ENCODE data around the gene MICAL3. TPM values are rescaled to one million over a fixed set of nuclear protein-coding genes. Genes with fewer than 3 reads are reported as not detected.

MICAL3 gene
- total RNA-seq, 1 donor from 2014 or later, result 47.5 TPM

- no peak overlapping the region for H3K4me3 ChIP-seq (ENCODE audit: low read depth, low read length)
- no peak for DNase-seq (ENCODE audit: low read depth)
- TF ChIP-seq CTCF (conservative IDR thresholded peaks at IDR 0.05; ENCODE audit: low read depth, low read length), result no peak
Observed at GRCh38 chr22:17866127-17866526, 158.2 kb downstream of the MICAL3 start.

DNA sequence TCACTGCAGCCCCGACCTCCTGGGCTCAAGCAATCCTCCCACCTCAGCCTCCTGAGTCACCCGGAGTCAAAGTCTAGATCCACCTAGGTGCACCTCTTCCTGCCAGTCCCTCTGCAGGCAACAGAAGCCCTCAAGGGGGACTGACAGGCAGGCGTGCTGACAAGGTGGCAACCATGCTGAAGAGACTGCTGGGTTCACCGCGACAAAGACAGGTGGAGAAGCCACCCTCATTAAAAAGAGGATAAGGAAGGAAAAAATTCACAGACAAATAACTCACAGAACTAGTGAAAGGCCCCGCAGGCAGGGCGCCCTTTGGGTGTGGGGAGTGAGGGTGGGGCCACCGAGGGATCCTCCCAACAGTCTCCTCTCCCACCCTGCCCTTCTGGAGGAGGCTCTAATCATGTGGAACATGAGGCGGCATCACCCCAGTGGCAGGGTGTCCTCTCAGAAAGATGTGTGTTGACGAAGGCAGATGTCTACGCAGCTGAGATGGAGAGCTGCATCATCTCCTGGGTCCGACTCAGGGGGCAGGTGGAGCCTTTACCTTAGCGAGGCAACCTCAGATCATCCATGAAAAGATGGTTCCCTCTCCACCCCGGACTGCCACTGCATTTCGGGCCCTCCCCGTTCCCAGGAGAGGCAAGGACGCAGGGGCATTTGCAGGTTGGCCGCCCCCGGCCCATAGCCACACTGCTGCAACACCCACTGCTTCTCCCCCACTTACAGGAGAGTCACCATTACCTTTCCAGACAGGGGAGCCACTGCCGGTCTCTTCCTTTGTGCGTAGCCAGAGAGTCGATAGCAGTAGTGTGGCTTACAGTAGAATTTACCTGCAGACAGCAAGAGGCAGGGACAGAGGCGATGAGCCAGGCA lies 158.9 kb downstream of the MICAL3 start:
- no peak for TF ChIP-seq CTCF (conservative IDR thresholded peaks at IDR 0.05; ENCODE audit: low read depth, low read length)

DNA sequence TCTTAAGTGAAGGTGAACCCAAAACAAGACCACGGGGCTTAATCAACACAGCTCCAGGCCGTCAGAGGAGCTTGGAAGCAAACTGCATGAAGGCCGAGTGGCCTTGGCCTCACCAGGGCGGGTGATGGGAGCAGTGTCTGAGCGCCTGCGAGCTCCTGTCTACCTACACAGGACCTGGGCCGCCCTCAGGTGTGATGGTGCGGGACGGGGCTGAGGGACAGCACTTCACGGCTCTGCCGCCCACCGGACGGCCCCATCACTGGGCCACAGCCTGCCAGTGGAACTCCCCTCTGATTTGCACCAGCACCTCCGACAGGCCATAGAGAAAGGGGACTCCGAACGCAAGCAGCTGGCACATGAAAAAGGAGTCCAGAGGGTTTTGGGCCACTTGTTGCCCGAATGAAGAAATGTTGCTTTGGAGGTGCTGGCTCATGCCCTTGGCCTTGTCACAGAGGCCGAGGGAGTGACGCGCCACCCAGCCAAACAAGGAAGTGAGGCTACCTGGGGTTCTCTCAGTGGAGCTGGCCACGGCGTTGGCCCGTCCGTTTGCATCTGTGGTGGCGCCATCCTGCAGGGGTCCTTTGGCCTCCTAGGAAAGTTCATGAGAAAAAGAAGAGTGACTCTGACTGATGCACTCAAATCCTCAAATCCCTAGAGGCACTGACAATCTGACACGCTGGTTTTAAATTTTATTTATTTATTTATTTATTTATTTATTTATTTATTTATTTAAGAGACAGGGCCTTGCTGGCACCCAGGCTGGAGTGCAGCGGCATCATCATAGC lies 159.8 kb downstream of the MICAL3 start:
- H3K4me3 ChIP-seq (ENCODE audit: low read depth, low read length), result no peak overlapping the region
- TF ChIP-seq CTCF (conservative IDR thresholded peaks at IDR 0.05; ENCODE audit: low read depth, low read length), result no peak
- no peak for DNase-seq (ENCODE audit: low read depth)

More for the DNA sequence above, 158.9 kb downstream of the MICAL3 start:
- DNase-seq (ENCODE audit: low read depth), result no peak
- H3K4me3 ChIP-seq (ENCODE audit: low read depth, low read length), result no peak overlapping the region

- no peak for TF ChIP-seq CTCF (conservative IDR thresholded peaks at IDR 0.05; ENCODE audit: low read depth, low read length)
- DNase-seq (ENCODE audit: low read depth), result no peak
- H3K4me3 ChIP-seq (ENCODE audit: low read depth, low read length), result no peak overlapping the region
Observed at GRCh38 chr22:17862646-17863181, 161.6 kb downstream of the MICAL3 start.

GRCh38 chr22:17861909-17862308 lies 162.5 kb downstream of the MICAL3 start:
- no peak for TF ChIP-seq CTCF (conservative IDR thresholded peaks at IDR 0.05; ENCODE audit: low read depth, low read length)
- no peak for DNase-seq (ENCODE audit: low read depth)
- H3K4me3 ChIP-seq (ENCODE audit: low read depth, low read length), result no peak overlapping the region

DNA sequence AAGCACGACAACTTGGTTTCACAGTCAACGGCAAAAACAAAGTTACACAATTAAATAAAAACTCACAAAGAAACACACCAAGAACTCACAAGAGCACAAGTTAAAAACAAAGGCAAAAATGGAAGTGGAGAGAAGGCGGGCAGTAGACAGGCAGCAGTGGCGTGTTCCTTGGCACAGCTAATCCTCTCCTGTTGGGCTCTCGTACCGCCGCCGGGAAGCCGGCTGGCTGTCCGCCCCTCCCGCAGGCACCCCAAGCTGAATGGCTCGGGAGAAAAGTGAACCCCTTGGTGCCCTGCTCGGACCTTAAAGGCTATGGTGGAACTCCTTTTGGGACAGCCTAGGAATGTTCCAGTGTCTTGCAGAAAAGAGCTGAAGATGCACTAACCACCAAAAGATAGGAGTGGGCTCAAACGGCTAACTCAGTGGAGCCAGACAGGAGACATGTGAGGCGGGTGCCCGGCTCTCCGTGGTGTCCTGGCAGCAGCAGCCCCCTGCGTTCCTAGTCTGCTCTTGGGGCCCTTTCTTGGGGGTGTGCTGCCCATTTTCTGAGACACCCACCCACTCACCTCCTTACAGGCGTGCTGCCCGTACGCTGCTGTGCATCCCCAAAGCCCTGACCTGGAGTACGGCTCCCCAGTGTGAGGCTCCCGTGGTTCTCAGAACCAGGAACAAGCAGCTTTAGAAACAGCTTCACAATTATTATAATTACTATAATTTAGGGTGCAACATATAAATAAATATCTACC lies 164.0 kb downstream of the MICAL3 start:
- no peak overlapping the region for H3K4me3 ChIP-seq (ENCODE audit: low read depth, low read length)
- DNase-seq (ENCODE audit: low read depth), result no peak
- no peak for TF ChIP-seq CTCF (conservative IDR thresholded peaks at IDR 0.05; ENCODE audit: low read depth, low read length)
